Measurements from ENCODE around the gene TKTL1.

DNA sequence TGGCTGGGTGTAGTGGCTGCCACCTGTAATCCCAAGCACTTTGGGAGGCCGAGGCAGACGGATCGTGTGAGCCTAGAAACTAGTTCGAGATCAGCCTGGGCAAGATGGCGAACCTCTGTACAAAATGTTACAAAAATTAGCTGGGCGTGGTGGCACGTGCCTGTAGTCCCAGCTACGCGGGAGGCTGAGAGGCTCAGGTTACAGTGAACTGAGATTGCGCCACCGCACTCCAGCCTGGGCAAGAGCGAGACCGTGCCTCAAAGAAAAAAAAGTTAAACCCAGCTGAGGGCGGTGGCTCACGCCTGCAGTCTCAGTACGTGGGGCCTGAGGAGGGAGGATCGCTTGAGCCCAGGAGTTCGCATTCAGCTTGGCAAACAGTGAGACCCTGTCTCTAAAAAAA is 1.1 kb downstream of the TKTL1 start:
- TF ChIP-seq, protein P1, sequence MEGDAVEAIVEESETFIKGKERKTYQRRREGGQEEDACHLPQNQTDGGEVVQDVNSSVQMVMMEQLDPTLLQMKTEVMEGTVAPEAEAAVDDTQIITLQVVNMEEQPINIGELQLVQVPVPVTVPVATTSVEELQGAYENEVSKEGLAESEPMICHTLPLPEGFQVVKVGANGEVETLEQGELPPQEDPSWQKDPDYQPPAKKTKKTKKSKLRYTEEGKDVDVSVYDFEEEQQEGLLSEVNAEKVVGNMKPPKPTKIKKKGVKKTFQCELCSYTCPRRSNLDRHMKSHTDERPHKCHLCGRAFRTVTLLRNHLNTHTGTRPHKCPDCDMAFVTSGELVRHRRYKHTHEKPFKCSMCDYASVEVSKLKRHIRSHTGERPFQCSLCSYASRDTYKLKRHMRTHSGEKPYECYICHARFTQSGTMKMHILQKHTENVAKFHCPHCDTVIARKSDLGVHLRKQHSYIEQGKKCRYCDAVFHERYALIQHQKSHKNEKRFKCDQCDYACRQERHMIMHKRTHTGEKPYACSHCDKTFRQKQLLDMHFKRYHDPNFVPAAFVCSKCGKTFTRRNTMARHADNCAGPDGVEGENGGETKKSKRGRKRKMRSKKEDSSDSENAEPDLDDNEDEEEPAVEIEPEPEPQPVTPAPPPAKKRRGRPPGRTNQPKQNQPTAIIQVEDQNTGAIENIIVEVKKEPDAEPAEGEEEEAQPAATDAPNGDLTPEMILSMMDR (IDR thresholded peaks at IDR 0.05; ENCODE audit: insufficient read depth, low read length, poor library complexity, severe bottlenecking) = no peak
- TF ChIP-seq EZH2phosphoT487 (conservative IDR thresholded peaks at IDR 0.05; ENCODE audit: low read length) = no peak
